Heart right ventricle (tissue), 16 donors: ENCODE measurements around the gene NUP93. TPM values are rescaled to one million over a fixed set of nuclear protein-coding genes. Genes with fewer than 3 reads are reported as not detected.
A peak's percentile ranks its signal among the peaks of the same experiment; 100 is the strongest.

Experiments
- ATAC-seq, 8 donors: fragments of 200-7000 bp; cut with Tn5 transposase; one replicate each; pipeline ENCODE4 v1.9.1; 2020; ENCODE audit warnings: mild to moderate bottlenecking in 8 of 8, moderate library complexity in 8 of 8, moderate number of reproducible peaks in 1 of 8
- DNase-seq, 2 donors: peaks; one replicate each; pipeline ENCODE4 v3.0.0-alpha.2; 2020
- H3K27ac ChIP-seq, 10 donors: fragments of 200-600 bp; sonication (generic) in 2 of 10; one replicate each; pipeline versions ENCODE4 v1.5.0 to v1.8.0; 2020 to 2022; ENCODE audit warnings: mild to moderate bottlenecking in 3 of 10
- H3K27me3 ChIP-seq, 7 donors: fragments of 200-600 bp; one replicate each; pipeline ENCODE4 v1.8.0; 2021 to 2022; ENCODE audit warnings: mild to moderate bottlenecking in 2 of 7
- H3K36me3 ChIP-seq, 9 donors: fragments of 200-600 bp; sonication (generic) in 1 of 9; one replicate each; pipeline versions ENCODE4 v1.5.0 to v1.8.0; 2020 to 2022; ENCODE audit warnings: mild to moderate bottlenecking in 2 of 9
- H3K4me1 ChIP-seq, 9 donors: fragments of 200-600 bp; sonication (generic) in 1 of 9; one replicate each; pipeline versions ENCODE4 v1.5.0 to v1.8.0; 2020 to 2022; ENCODE audit warnings: mild to moderate bottlenecking in 4 of 9
- H3K4me3 ChIP-seq, 10 donors: fragments of 200-600 bp; sonication (generic) in 2 of 10; one replicate each; pipeline versions ENCODE4 v1.5.0 to v1.8.0; 2020 to 2022; ENCODE audit warnings: mild to moderate bottlenecking in 7 of 10, moderate library complexity in 2 of 10
- H3K9me3 ChIP-seq, 11 donors: fragments of 200-600 bp in 10 of 11; sonication (generic) in 2 of 11; one replicate each; pipeline versions ENCODE4 v1.5.0 to v1.8.0; 2013 to 2022; ENCODE audit warnings: mild to moderate bottlenecking in 2 of 11, control low read depth in 1 of 11, moderate library complexity in 1 of 11
- WGBS, 2 donors: extraction: QIAGEN DNeasy Blood & Tissue Kit; methylation state at CpG; one replicate each; pipeline ENCODE4 v1.1.7; 2013; ENCODE audit warnings: inconsistent platforms in 1 of 2; 5-methylcytosine and 5-hydroxymethylcytosine counted together
- intact Hi-C, 10 donors: fragments of 100-400 bp; cut with DNase I; formaldehyde crosslinking; loops; one replicate each; pipeline versions ENCODE4 v1.11.1 to v1.14.2; 2022
- polyA plus RNA-seq, 2 donors: library from polyadenylated mRNA; stranded (reverse); fragments of 200-250 nt; gene quantifications; one replicate each; pipeline ENCODE4 v1.2.3, GENCODE V29; 2013
- total RNA-seq, 10 donors: library from RNA; stranded (reverse); fragmentation: NEBNext Ultra II Directional in 3 of 10; extraction: Animal tissue kit (Norgen Biotek cat#: 25700) in 3 of 10; gene quantifications; one replicate each; pipeline versions ENCODE4 v1.2.1 to v1.2.4, GENCODE V29; 2021 to 2023
- TF ChIP-seq, protein P1 (sequence below), 9 donors: fragments of 200-600 bp; sonication (generic) in 2 of 9; IDR thresholded peaks; one replicate each; pipeline versions ENCODE4 v1.5.0 to v1.8.0; 2021 to 2022; ENCODE audit warnings: antibody characterized with exemption in 9 of 9, mild to moderate bottlenecking in 5 of 9, moderate library complexity in 1 of 9
- donor health status: Arrhythmogenic right ventricular cardiomyopathy.
- donor health status: ischemic (EF 13 %, LVEDD 7.1; RV severe dilation, severe dysfunction).
- donor health status: healthy with polysubstance abuse.
- donor health status: DM: no; HTN: yes; CAD: no.
- donor health status: DM: no; HTN: no; CAD: no.
- donor health status: ischemic (EF 25% LVEDD 6.9; RV normal size, moderate dysfunction).
- donor health status: ischemic (EF 25% LVEDD 5.7; RV mildly dilated, moderate dysfunction).
- donor health status: healthy.
- donor health status: DM: yes; HTN: yes; CAD: no.
- donor health status: Ischemic cardiomyopathy.
- donor health status: ischemic (EF 35%, LVEDD 5.7; RV mildly dilated, moderate dysfunction).
- donor health status: nonischemic (EF 11% LVEDD 7.7; RV severe dilation, severe dysfunction).
- donor health status: DM: yes; HTN: yes; CAD: no.
- donor health status: PGD.
- donor health status: ischemic (EF 29% LVEDD 5.4; RV normal size, mild dysfunction).
- donor health status: nonischemic (EF 23%, LVEDD 6.1; RV moderate dilation, normal function).

Gene NUP93
- total and polyA plus RNA-seq, 12 donors: 25.4 to 34.8 (median 27.6) TPM

GRCh38 chr16:56701534-56701933 is 28.4 kb upstream of the NUP93 start:
- no peak overlapping the region for H3K27ac ChIP-seq
- H3K36me3 ChIP-seq: no peaks in the 10 kb centered on the region
- DNase-seq (no peak), ATAC-seq (peak in 2 of 8 donors; percentile 29 to 31)
- intact Hi-C loops: loop anchor here in 9 of 10 donors (2.0 to 10.0 kb wide), 7 partner anchors 99 to 189 kb away; no protein-coding TSS in a partner anchor
- TF ChIP-seq, protein P1, sequence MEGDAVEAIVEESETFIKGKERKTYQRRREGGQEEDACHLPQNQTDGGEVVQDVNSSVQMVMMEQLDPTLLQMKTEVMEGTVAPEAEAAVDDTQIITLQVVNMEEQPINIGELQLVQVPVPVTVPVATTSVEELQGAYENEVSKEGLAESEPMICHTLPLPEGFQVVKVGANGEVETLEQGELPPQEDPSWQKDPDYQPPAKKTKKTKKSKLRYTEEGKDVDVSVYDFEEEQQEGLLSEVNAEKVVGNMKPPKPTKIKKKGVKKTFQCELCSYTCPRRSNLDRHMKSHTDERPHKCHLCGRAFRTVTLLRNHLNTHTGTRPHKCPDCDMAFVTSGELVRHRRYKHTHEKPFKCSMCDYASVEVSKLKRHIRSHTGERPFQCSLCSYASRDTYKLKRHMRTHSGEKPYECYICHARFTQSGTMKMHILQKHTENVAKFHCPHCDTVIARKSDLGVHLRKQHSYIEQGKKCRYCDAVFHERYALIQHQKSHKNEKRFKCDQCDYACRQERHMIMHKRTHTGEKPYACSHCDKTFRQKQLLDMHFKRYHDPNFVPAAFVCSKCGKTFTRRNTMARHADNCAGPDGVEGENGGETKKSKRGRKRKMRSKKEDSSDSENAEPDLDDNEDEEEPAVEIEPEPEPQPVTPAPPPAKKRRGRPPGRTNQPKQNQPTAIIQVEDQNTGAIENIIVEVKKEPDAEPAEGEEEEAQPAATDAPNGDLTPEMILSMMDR (IDR thresholded peaks at IDR 0.05): no peak
- no peak overlapping the region for H3K4me3 ChIP-seq
- WGBS, 2 donors: 85 to 88% methylated on average over 7 of the region's 7 CpGs
- H3K27me3 ChIP-seq: no peaks in the 10 kb centered on the region
- H3K4me1 ChIP-seq: peaks cover 0 to 9% (median 0%) of the 10 kb centered on the region in 9 donors
- peaks cover 0 to 10% (median 0%) of the 10 kb centered on the region in 11 donors for H3K9me3 ChIP-seq

- ATAC-seq: no peak
- no peak overlapping the region for H3K27ac ChIP-seq
- intact Hi-C loops: loop anchor here (1.0 to 10.0 kb wide), 14 partner anchors 29 to 191 kb away; no protein-coding TSS in a partner anchor
- H3K27me3 ChIP-seq: no peaks in the 10 kb centered on the region
- H3K4me3 ChIP-seq: no peak overlapping the region
- peaks cover 0 to 9% (median 0%) of the 10 kb centered on the region in 9 donors for H3K4me1 ChIP-seq
- TF ChIP-seq, protein P1 (IDR thresholded peaks at IDR 0.05): no peak
- DNase-seq: no peak
- peaks cover 0 to 4% (median 0%) of the 10 kb centered on the region in 11 donors for H3K9me3 ChIP-seq
- 81 to 89% methylated on average over 5 of the region's 5 CpGs for WGBS, 2 donors
- H3K36me3 ChIP-seq: no peaks in the 10 kb centered on the region
Measured at GRCh38 chr16:56702836-56703235, 27.1 kb upstream of the NUP93 start.

GRCh38 chr16:56708525-56709442 is 21.1 kb upstream of the NUP93 start:
- Histone ChIP-seq H3K4me1 (no peaks in the 10 kb centered on the region), H3K9me3 (no peaks in the 10 kb centered on the region), H3K27ac (peak overlapping the region in 1 of 10 donors; percentile 64), H3K36me3 (no peaks in the 10 kb centered on the region), H3K27me3 (no peaks in the 10 kb centered on the region), H3K4me3 (no peak overlapping the region)
- WGBS, 2 donors: 65 to 68% methylated on average over 13 of the region's 13 CpGs
- intact Hi-C loops: loop anchor here in 4 of 10 donors (10.0 kb wide), 2 partner anchors 134 to 194 kb away; no protein-coding TSS in a partner anchor
- ATAC-seq: no peak
- DNase-seq: no peak
- TF ChIP-seq, protein P1 (IDR thresholded peaks at IDR 0.05): no peak

- peak overlapping the region in 1 of 10 donors; percentile 64 for H3K27ac ChIP-seq
- intact Hi-C loops: loop anchor here in 4 of 10 donors (10.0 kb wide), 2 partner anchors 135 to 195 kb away; no protein-coding TSS in a partner anchor
- DNase-seq: no peak
- H3K9me3 ChIP-seq: no peaks in the 10 kb centered on the region
- TF ChIP-seq, protein P1 (IDR thresholded peaks at IDR 0.05): no peak
- no peaks in the 10 kb centered on the region for H3K4me1 ChIP-seq
- no peaks in the 10 kb centered on the region for H3K27me3 ChIP-seq
- 92 to 95% methylated on average over 4 of the region's 4 CpGs for WGBS, 2 donors
- ATAC-seq: no peak
- H3K4me3 ChIP-seq: no peak overlapping the region
- no peaks in the 10 kb centered on the region for H3K36me3 ChIP-seq
Measured at GRCh38 chr16:56709443-56710040, 20.4 kb upstream of the NUP93 start.
